PC-9 (cell line): ENCODE data around the gene CFAP91.

Experiments used
- CTCF ChIP-seq: fragments of 200-600 bp; sonication (generic); conservative IDR thresholded peaks from 2 replicates; pipeline ENCODE4 v1.6.1; 2017; ENCODE audit warnings: mixed run types, antibody characterized with exemption, mild to moderate bottlenecking, moderate library complexity
- EZH2 ChIP-seq: fragments of 200-600 bp; sonication (generic); IDR thresholded peaks from 2 replicates; pipeline ENCODE4 v1.8.0; 2017; ENCODE audit warnings: antibody characterized with exemption, low read depth

GRCh38 chr3:119657887-119658702 is 44.7 kb upstream of the CFAP91 start:
- TF ChIP-seq EZH2 (no peak), CTCF (no peak)
